Measurements from ENCODE around the gene VPS37B. TPM values are rescaled to one million over a fixed set of nuclear protein-coding genes. Genes with fewer than 3 reads are reported as not detected.

The VPS37B gene
- total RNA-seq, 1 experiment from 2014 or later = 12.3 TPM

- no peak overlapping the region for H4K5ac ChIP-seq (ENCODE audit: insufficient read length, low read depth, low read length)
- H3K9me3 ChIP-seq (ENCODE audit: control insufficient read depth, low read depth, low read length) = no peaks in the 10 kb centered on the region
- Mint-ChIP-seq H3K36me3 (ENCODE audit: insufficient read depth in 1 of 3, low read depth in 3 of 3) (peaks cover 0 to 5% (median 0%) of the 10 kb centered on the region in 3 experiments; a peak in 2 of 7 replicates), H3K27ac (0 out of 7 replicates have a peak overlapping the region, but pooled peaks of 2 of the 3 experiments have one; percentile 25 to 41), H3K4me1 (peaks cover 46 to 50% of the 10 kb centered on the region in 2 experiments), H3K9me3 (peaks cover 0 to 6% of the 10 kb centered on the region in 2 experiments; a peak in 3 of 5 replicates), H3K27me3 (ENCODE audit: low read depth) (peaks cover 80% of the 10 kb centered on the region), H3K4me3 (peak overlapping the region; percentile 73 to 91)
- H3K79me1 ChIP-seq (ENCODE audit: insufficient read depth, low read depth, low read length, poor library complexity, severe bottlenecking) = no peaks in the 10 kb centered on the region
- peak overlapping the region; percentile 81 for H3K4me2 ChIP-seq (ENCODE audit: insufficient read depth, insufficient read length, low read length)
- DNase-seq = no peak
- H3K4me1 ChIP-seq (ENCODE audit: insufficient read depth, low read length) = 0 out of 2 replicates have a peak, but pooled peaks cover 3% of the 10 kb centered on the region
- peak overlapping the region; percentile 15 for H2BK120ac ChIP-seq (ENCODE audit: low read depth, low read length, poor library complexity, severe bottlenecking)
- H3K56ac ChIP-seq (ENCODE audit: insufficient read length, low read depth, low read length) = no peak overlapping the region
- H2BK5ac ChIP-seq (ENCODE audit: insufficient read length, low read length) = no peak overlapping the region
- no peak overlapping the region for H2BK12ac ChIP-seq (ENCODE audit: insufficient read length, low read depth, low read length)
- H3K18ac ChIP-seq (ENCODE audit: insufficient read length, low read depth, low read length) = peak overlapping the region; percentile 90
- H3K14ac ChIP-seq (ENCODE audit: insufficient read depth, low read length) = peak overlapping the region; percentile 97; the same call in 1 of the 2 replicates
- H4K8ac ChIP-seq (replicated peaks; ENCODE audit: insufficient read length, low read depth, low read length) = no peak overlapping the region
- H4K20me1 ChIP-seq (ENCODE audit: control insufficient read depth, insufficient read depth, insufficient read length) = no peaks in the 10 kb centered on the region
- no peaks in the 10 kb centered on the region for H3K79me2 ChIP-seq (ENCODE audit: insufficient read depth, low read length)
- no CpG with 5 or more reads among the region's 9 CpGs for WGBS (ENCODE audit: extremely low coverage, insufficient read length, low lambda C conversion rate)
- peaks cover 7% of the 10 kb centered on the region for H3K23me2 ChIP-seq (ENCODE audit: insufficient read length, low read depth, low read length, poor library complexity, severe bottlenecking)
- H2BK15ac ChIP-seq (ENCODE audit: low read depth, low read length) = no peak overlapping the region
- H3T11ph ChIP-seq (ENCODE audit: low read length) = no peak overlapping the region
- TF ChIP-seq CTCF (conservative IDR thresholded peaks at IDR 0.05) = no peak
- no peak overlapping the region for H2AFZ ChIP-seq (ENCODE audit: low read length)
- no peak overlapping the region for H3K23ac ChIP-seq (ENCODE audit: insufficient read length, low read depth, low read length)
- H4K91ac ChIP-seq (ENCODE audit: insufficient read length, low read depth, low read length) = no peak overlapping the region
- H3K27ac ChIP-seq (ENCODE audit: insufficient read length, low read depth, low read length) = no peak overlapping the region
- no peak overlapping the region for H2AK5ac ChIP-seq (ENCODE audit: insufficient read length, low read length)
- peaks cover 7% of the 10 kb centered on the region; the same call in 1 of the 2 replicates for H3K27me3 ChIP-seq (ENCODE audit: insufficient read depth, low read length)
- no peak overlapping the region; the same call in 1 of the 2 replicates for H3K4ac ChIP-seq (ENCODE audit: low read depth, low read length)
- H3K9ac ChIP-seq (ENCODE audit: extremely low read depth, insufficient read length, low read length) = peak overlapping the region; percentile 75
- peak overlapping the region; percentile 0 for H2BK20ac ChIP-seq (ENCODE audit: low read depth, low read length, poor library complexity, severe bottlenecking)
Observed at GRCh38 chr12:122895320-122895703, 612 bp downstream of the VPS37B start.
